HL-60 (cell line): ENCODE measurements around the gene DNAH8.
A peak's percentile ranks its signal among the peaks of the same experiment; 100 is the strongest.

Source experiments
- CTCF ChIP-seq: IDR thresholded peaks from one replicate; pipeline ENCODE4 v1.5.1; 2011; ENCODE audit warnings: low read length, control low read depth, inconsistent platforms; ENCODE audit not compliant: insufficient read depth
- GABPA ChIP-seq: IDR thresholded peaks from 2 replicates; pipeline ENCODE4 v1.6.1; 2012; ENCODE audit warnings: low read depth
- POLR2AphosphoS5 ChIP-seq: IDR thresholded peaks from 2 replicates; pipeline ENCODE4 v1.6.1; 2012; ENCODE audit warnings: low read depth
- REST ChIP-seq: IDR thresholded peaks from 2 replicates; pipeline ENCODE4 v1.6.1; 2012; ENCODE audit warnings: low read depth; ENCODE audit not compliant: insufficient replicate concordance
- SPI1 ChIP-seq: IDR thresholded peaks from 2 replicates; pipeline ENCODE4 v1.6.1; 2012; ENCODE audit warnings: low read depth, mild to moderate bottlenecking, borderline replicate concordance

- TF ChIP-seq CTCF (no peak), POLR2AphosphoS5 (no peak), GABPA (no peak), REST (no peak), SPI1 (peak; percentile 84)
These were observed 26.5 kb upstream of the DNAH8 start for GRCh38 chr6:38688579-38689087.
